Measurements from ENCODE around the gene KDR. TPM values are rescaled to one million over a fixed set of nuclear protein-coding genes. Genes with fewer than 3 reads are reported as not detected.

KDR gene
- total RNA-seq, 1 experiment from 2014 or later = 0.52 TPM

DNA sequence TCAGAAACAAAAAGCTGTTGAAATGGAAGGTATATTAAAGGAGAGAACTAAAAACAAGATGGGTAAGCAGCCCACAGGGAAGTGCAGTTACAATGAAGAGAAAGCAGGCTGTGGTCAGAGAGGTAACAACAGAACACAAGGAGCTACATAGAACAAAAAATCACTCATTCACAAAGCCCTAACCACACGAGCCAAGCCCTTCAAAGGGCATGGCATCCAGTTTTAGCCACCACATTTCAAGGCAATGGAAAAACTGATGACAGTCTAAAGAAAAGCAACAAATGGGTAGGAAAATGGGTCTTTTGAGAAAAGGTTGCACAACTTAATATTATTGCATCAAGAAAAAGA is 37.5 kb downstream of the KDR start:
- RAD21 ChIA-PET (ENCODE audit: low non-redundant PET in 1 of 2, low total read pairs in 2 of 2, uncharacterized antibody in 2 of 2, unreplicated experiment in 2 of 2) = no interaction called here
- intact Hi-C loops (cut with micrococcal nuclease) = no loop called here
- DNase-seq (ENCODE audit: low read depth, low spot score) (no peak), ATAC-seq (no peak)
- Histone ChIP-seq H3K27me3 (ENCODE audit: insufficient read depth, low read length) (peaks cover 21% of the 10 kb centered on the region), H3K79me2 (ENCODE audit: insufficient read depth, low read length) (no peaks in the 10 kb centered on the region), H4K20me1 (ENCODE audit: insufficient read depth) (no peaks in the 10 kb centered on the region), H2AFZ (ENCODE audit: low read depth, low read length, poor library complexity, severe bottlenecking) (no peak overlapping the region), H3K27ac (ENCODE audit: low read depth, low read length) (no peak overlapping the region), H3K4me3 (replicated peaks in 1 of 2; ENCODE audit: low read depth in 1 of 2, low read length in 2 of 2) (no peak overlapping the region), H3K4me2 (ENCODE audit: low read length) (no peak overlapping the region), H3K9me2 (ENCODE audit: insufficient read depth) (no peaks in the 10 kb centered on the region), H3K9ac (ENCODE audit: low read length) (no peak overlapping the region), H3K36me3 (ENCODE audit: control insufficient read depth in 1 of 2, insufficient read depth in 2 of 2, low read length in 2 of 2) (no peaks in the 10 kb centered on the region), H3K9me3 (ENCODE audit: control insufficient read depth in 1 of 2, insufficient read depth in 1 of 2, low read depth in 1 of 2, low read length in 2 of 2) (no peaks in the 10 kb centered on the region), H3K4me1 (ENCODE audit: control insufficient read depth in 1 of 2, insufficient read depth in 2 of 2, low read length in 2 of 2) (no peaks in the 10 kb centered on the region)
- no peak for TF ChIP-seq JUND (IDR thresholded peaks at IDR 0.05)
- no peak for TF ChIP-seq SRF (IDR thresholded peaks at IDR 0.05; ENCODE audit: low read depth)
- TF ChIP-seq ZNF274 (IDR thresholded peaks at IDR 0.05; ENCODE audit: low read depth, low read length) = no peak
- TF ChIP-seq, protein P1, sequence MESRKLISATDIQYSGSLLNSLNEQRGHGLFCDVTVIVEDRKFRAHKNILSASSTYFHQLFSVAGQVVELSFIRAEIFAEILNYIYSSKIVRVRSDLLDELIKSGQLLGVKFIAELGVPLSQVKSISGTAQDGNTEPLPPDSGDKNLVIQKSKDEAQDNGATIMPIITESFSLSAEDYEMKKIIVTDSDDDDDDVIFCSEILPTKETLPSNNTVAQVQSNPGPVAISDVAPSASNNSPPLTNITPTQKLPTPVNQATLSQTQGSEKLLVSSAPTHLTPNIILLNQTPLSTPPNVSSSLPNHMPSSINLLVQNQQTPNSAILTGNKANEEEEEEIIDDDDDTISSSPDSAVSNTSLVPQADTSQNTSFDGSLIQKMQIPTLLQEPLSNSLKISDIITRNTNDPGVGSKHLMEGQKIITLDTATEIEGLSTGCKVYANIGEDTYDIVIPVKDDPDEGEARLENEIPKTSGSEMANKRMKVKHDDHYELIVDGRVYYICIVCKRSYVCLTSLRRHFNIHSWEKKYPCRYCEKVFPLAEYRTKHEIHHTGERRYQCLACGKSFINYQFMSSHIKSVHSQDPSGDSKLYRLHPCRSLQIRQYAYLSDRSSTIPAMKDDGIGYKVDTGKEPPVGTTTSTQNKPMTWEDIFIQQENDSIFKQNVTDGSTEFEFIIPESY (IDR thresholded peaks at IDR 0.05; ENCODE audit: extremely low read depth, insufficient replicate concordance, low read length) = no peak
- no peak for TF ChIP-seq CEBPB (IDR thresholded peaks at IDR 0.05; ENCODE audit: low read depth)
- TF ChIP-seq EZH2phosphoT487 (IDR thresholded peaks at IDR 0.05; ENCODE audit: borderline replicate concordance) = no peak
- TF ChIP-seq CBX3 (IDR thresholded peaks at IDR 0.05; ENCODE audit: low read depth) = no peak
- TF ChIP-seq, protein P2, sequence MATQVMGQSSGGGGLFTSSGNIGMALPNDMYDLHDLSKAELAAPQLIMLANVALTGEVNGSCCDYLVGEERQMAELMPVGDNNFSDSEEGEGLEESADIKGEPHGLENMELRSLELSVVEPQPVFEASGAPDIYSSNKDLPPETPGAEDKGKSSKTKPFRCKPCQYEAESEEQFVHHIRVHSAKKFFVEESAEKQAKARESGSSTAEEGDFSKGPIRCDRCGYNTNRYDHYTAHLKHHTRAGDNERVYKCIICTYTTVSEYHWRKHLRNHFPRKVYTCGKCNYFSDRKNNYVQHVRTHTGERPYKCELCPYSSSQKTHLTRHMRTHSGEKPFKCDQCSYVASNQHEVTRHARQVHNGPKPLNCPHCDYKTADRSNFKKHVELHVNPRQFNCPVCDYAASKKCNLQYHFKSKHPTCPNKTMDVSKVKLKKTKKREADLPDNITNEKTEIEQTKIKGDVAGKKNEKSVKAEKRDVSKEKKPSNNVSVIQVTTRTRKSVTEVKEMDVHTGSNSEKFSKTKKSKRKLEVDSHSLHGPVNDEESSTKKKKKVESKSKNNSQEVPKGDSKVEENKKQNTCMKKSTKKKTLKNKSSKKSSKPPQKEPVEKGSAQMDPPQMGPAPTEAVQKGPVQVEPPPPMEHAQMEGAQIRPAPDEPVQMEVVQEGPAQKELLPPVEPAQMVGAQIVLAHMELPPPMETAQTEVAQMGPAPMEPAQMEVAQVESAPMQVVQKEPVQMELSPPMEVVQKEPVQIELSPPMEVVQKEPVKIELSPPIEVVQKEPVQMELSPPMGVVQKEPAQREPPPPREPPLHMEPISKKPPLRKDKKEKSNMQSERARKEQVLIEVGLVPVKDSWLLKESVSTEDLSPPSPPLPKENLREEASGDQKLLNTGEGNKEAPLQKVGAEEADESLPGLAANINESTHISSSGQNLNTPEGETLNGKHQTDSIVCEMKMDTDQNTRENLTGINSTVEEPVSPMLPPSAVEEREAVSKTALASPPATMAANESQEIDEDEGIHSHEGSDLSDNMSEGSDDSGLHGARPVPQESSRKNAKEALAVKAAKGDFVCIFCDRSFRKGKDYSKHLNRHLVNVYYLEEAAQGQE (IDR thresholded peaks at IDR 0.05; ENCODE audit: low read depth) = no peak
- TF ChIP-seq, protein P3, sequence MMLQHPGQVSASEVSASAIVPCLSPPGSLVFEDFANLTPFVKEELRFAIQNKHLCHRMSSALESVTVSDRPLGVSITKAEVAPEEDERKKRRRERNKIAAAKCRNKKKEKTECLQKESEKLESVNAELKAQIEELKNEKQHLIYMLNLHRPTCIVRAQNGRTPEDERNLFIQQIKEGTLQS (IDR thresholded peaks at IDR 0.05) = no peak
- TF ChIP-seq, protein P4, sequence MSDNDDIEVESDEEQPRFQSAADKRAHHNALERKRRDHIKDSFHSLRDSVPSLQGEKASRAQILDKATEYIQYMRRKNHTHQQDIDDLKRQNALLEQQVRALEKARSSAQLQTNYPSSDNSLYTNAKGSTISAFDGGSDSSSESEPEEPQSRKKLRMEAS (IDR thresholded peaks at IDR 0.05) = no peak
- TF ChIP-seq SIN3A (IDR thresholded peaks at IDR 0.05; ENCODE audit: low read depth) = no peak
- TF ChIP-seq TCF7L2 (IDR thresholded peaks at IDR 0.05; ENCODE audit: borderline replicate concordance, extremely low read depth, insufficient read depth, insufficient read length) = no peak
- TF ChIP-seq, protein P5, sequence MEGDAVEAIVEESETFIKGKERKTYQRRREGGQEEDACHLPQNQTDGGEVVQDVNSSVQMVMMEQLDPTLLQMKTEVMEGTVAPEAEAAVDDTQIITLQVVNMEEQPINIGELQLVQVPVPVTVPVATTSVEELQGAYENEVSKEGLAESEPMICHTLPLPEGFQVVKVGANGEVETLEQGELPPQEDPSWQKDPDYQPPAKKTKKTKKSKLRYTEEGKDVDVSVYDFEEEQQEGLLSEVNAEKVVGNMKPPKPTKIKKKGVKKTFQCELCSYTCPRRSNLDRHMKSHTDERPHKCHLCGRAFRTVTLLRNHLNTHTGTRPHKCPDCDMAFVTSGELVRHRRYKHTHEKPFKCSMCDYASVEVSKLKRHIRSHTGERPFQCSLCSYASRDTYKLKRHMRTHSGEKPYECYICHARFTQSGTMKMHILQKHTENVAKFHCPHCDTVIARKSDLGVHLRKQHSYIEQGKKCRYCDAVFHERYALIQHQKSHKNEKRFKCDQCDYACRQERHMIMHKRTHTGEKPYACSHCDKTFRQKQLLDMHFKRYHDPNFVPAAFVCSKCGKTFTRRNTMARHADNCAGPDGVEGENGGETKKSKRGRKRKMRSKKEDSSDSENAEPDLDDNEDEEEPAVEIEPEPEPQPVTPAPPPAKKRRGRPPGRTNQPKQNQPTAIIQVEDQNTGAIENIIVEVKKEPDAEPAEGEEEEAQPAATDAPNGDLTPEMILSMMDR (IDR thresholded peaks at IDR 0.05 in 2 of 3, conservative IDR thresholded peaks at IDR 0.05 in 1 of 3; ENCODE audit: borderline replicate concordance in 1 of 3, insufficient read depth in 1 of 3, low read depth in 2 of 3, low read length in 2 of 3) = no peak
- no peak for TF ChIP-seq POLR2AphosphoS5 (IDR thresholded peaks at IDR 0.05; ENCODE audit: low read depth, low read length)
- TF ChIP-seq ELF1 (IDR thresholded peaks at IDR 0.05; ENCODE audit: borderline replicate concordance, low read depth) = no peak
- no peak for TF ChIP-seq ZFX (IDR thresholded peaks at IDR 0.05)
- TF ChIP-seq EZH2 (IDR thresholded peaks at IDR 0.05) = no peak
- no peak for TF ChIP-seq FOSL1 (IDR thresholded peaks at IDR 0.05; ENCODE audit: low read depth)
- no peak for TF ChIP-seq SP1 (IDR thresholded peaks at IDR 0.05; ENCODE audit: low read depth)
- CTCF ChIA-PET = no interaction called here
- BruUV-seq (replicated peaks) = no TSS peak
- POLR2A ChIA-PET = no interaction called here

Measured in HCT116 (cell line).